ENCODE data around the gene GRM1. TPM values are rescaled to one million over a fixed set of nuclear protein-coding genes. Genes with fewer than 3 reads are reported as not detected.

Gene GRM1
- total RNA-seq, 1 donor from 2014 or later: 6.7 TPM

DNA sequence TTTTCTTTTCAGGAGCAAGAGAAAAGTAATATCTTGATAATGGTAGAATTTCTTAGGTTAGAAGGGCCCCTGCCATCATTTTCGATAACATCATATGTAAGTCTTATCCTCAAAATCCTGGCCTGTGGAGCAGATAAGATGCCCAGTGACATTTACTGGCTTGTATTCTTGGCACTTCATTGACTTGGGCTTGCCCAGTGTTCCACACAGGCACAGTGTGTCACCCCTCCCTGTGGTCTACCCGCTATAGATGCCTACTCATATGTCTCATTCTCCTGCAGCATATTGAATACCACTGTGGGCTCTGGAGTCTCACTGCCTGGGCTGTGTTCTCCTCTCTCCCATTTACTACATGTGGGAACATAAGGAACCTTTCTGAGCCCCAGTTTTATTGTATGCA, 105.0 kb downstream of the GRM1 start:
- Histone ChIP-seq H3K9me3 (replicated peaks) (no peaks in the 10 kb centered on the region), H3K4me1 (no peaks in the 10 kb centered on the region), H3K4me3 (no peak overlapping the region), H3K27ac (replicated peaks) (no peak overlapping the region), H3K27me3 (ENCODE audit: low read depth) (no peaks in the 10 kb centered on the region), H3K36me3 (no peaks in the 10 kb centered on the region)
- intact Hi-C loops (cut with micrococcal nuclease): no loop called here
- no peak for DNase-seq
- TF ChIP-seq, protein P1, sequence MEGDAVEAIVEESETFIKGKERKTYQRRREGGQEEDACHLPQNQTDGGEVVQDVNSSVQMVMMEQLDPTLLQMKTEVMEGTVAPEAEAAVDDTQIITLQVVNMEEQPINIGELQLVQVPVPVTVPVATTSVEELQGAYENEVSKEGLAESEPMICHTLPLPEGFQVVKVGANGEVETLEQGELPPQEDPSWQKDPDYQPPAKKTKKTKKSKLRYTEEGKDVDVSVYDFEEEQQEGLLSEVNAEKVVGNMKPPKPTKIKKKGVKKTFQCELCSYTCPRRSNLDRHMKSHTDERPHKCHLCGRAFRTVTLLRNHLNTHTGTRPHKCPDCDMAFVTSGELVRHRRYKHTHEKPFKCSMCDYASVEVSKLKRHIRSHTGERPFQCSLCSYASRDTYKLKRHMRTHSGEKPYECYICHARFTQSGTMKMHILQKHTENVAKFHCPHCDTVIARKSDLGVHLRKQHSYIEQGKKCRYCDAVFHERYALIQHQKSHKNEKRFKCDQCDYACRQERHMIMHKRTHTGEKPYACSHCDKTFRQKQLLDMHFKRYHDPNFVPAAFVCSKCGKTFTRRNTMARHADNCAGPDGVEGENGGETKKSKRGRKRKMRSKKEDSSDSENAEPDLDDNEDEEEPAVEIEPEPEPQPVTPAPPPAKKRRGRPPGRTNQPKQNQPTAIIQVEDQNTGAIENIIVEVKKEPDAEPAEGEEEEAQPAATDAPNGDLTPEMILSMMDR (IDR thresholded peaks at IDR 0.05; ENCODE audit: borderline replicate concordance): no peak

DNA sequence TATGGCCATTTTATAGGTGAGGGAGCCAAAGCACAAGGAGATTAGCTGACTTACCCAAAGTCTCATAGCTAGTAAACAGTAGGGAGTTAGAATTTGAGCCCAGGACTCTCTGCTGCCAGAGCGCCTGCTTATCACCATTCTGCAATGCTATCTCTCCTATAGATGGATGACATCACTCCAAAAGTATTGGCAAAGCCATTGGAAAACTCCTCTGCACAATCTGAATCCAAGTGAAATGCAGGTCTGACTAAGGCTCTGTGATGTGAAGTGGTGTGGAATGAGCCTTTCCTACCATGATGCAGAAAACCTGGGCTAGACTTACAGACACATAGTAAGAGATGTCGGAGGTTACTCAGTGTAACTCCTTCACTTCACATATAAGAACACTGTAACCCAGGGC, 106.3 kb downstream of the GRM1 start:
- H3K4me3 ChIP-seq: no peak overlapping the region
- H3K27ac ChIP-seq (replicated peaks): no peak overlapping the region
- intact Hi-C loops (cut with micrococcal nuclease): no loop called here
- no peaks in the 10 kb centered on the region for H3K36me3 ChIP-seq
- H3K4me1 ChIP-seq: no peaks in the 10 kb centered on the region
- TF ChIP-seq, protein P1 (IDR thresholded peaks at IDR 0.05; ENCODE audit: borderline replicate concordance): no peak
- DNase-seq: no peak
- H3K9me3 ChIP-seq (replicated peaks): no peaks in the 10 kb centered on the region
- H3K27me3 ChIP-seq (ENCODE audit: low read depth): no peaks in the 10 kb centered on the region

DNA sequence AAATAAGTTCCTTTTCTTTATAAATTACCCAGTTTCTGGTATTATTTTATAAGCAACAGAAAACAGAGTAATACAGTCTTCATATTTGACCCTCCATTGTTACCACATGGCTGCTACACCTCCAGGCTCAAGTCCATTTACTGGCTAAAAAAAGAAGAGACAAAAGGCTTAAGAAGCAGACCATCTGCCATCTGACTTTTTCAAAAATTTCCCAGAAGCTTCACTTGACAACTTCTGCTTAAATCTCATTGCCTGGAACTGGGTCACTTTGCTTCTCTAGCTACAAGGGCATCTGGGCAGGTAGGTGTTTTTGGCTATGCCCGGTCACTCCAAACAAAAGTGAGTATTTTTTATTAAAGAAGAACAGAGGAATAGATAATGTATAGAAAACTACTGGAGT, 118.0 kb downstream of the GRM1 start:
- Histone ChIP-seq H3K36me3 (no peaks in the 10 kb centered on the region), H3K27me3 (ENCODE audit: low read depth) (no peaks in the 10 kb centered on the region), H3K9me3 (replicated peaks) (peaks cover 6% of the 10 kb centered on the region), H3K4me1 (no peaks in the 10 kb centered on the region), H3K27ac (replicated peaks) (no peak overlapping the region), H3K4me3 (no peak overlapping the region)
- intact Hi-C loops (cut with micrococcal nuclease): no loop called here
- no peak for DNase-seq
- TF ChIP-seq, protein P1 (IDR thresholded peaks at IDR 0.05; ENCODE audit: borderline replicate concordance): no peak

DNA sequence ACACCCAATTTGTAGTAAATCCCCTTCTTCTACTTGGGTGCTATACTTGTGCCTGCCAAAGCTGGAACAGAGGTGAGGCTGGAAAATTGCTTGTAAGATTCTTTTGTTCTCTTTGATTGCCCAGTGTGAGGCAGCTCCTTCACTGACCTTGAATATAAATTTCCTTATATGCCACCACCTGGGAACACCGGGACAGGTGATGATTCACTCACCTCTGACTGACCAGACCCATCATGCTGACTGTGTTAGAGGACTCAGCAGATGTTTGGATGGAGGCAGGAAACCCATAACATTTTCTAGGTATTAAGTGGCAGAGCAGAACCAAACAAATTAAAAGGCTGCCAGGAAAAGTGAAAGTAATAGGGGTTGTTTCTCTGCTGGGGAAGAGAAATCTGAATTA, 120.9 kb downstream of the GRM1 start:
- no peak overlapping the region for H3K4me3 ChIP-seq
- no peaks in the 10 kb centered on the region for H3K9me3 ChIP-seq (replicated peaks)
- no peak for DNase-seq
- no peaks in the 10 kb centered on the region for H3K36me3 ChIP-seq
- H3K27ac ChIP-seq (replicated peaks): no peak overlapping the region
- TF ChIP-seq, protein P1 (IDR thresholded peaks at IDR 0.05; ENCODE audit: borderline replicate concordance): no peak
- H3K4me1 ChIP-seq: no peaks in the 10 kb centered on the region
- intact Hi-C loops (cut with micrococcal nuclease): no loop called here
- H3K27me3 ChIP-seq (ENCODE audit: low read depth): no peaks in the 10 kb centered on the region

DNA sequence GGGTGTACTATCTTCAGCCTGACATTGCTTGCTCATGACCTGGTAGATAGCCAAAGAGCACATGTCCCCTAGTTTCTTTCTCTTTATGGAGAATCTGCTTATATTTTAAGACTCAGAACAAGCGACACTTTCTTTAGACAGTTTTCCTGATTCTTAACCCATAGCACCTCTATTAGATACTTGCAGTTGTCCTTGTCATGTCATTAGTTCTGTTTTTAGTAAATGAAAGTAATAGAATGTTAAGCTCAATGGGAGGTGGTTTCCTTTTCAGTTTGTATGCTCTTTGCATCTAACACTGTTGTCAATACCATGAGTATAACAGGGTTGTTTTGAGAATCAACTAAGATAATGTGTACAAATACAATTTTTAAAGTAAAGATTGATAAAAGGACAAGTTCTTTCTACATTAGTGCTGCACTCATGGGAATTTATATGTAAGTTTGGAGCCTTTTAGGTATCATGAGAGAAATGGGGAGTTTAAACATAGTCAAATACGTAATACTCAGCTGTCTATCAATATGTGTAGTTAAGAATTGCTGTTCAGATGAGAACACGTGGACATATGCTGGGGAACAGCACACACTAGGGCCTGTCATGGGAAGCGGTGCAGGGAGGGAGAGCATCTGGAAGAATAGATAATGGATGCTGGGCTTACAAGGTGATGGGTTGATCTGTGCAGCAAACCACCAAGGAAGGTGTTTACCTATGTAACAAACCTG, 124.3 kb downstream of the GRM1 start:
- H3K27ac ChIP-seq (replicated peaks): no peak overlapping the region
- no peak for DNase-seq
- TF ChIP-seq, protein P1 (IDR thresholded peaks at IDR 0.05; ENCODE audit: borderline replicate concordance): no peak
- H3K36me3 ChIP-seq: no peaks in the 10 kb centered on the region
- H3K27me3 ChIP-seq (ENCODE audit: low read depth): peaks cover 14% of the 10 kb centered on the region
- no peak overlapping the region for H3K4me3 ChIP-seq
- no peaks in the 10 kb centered on the region for H3K9me3 ChIP-seq (replicated peaks)
- H3K4me1 ChIP-seq: no peaks in the 10 kb centered on the region
- intact Hi-C loops (cut with micrococcal nuclease): no loop called here
